Upper lobe of left lung (tissue), 6 donors: Measurements from ENCODE around the gene MYO1H. TPM values are rescaled to one million over a fixed set of nuclear protein-coding genes. Genes with fewer than 3 reads are reported as not detected.

Experiments used
- ATAC-seq, 2 donors: fragments of 200-7000 bp; cut with Tn5 transposase; one replicate each; pipeline ENCODE4 v1.9.1; 2022; ENCODE audit warnings: mild to moderate bottlenecking in 2 of 2, moderate library complexity in 2 of 2; ENCODE audit not compliant: low FRiP score in 2 of 2
- DNase-seq, 2 donors: peaks; one replicate each; pipeline ENCODE4 v3.0.0-alpha.2; 2019 to 2020
- H3K27ac ChIP-seq, 4 donors: fragments of 200-600 bp; sonication (generic); one replicate each; pipeline ENCODE4 v1.5.1; 2016 to 2019
- H3K27me3 ChIP-seq, 4 donors: fragments of 200-600 bp; sonication (generic); one replicate each; pipeline ENCODE4 v1.5.1; 2017 to 2019
- H3K36me3 ChIP-seq, 4 donors: fragments of 200-600 bp; sonication (generic); one replicate each; pipeline ENCODE4 v1.5.1; 2016 to 2019
- H3K4me1 ChIP-seq, 4 donors: fragments of 200-600 bp; sonication (generic); one replicate each; pipeline ENCODE4 v1.5.1; 2018 to 2019
- H3K4me3 ChIP-seq, 4 donors: fragments of 200-600 bp; sonication (generic); one replicate each; pipeline ENCODE4 v1.5.1; 2017 to 2019; ENCODE audit warnings: mild to moderate bottlenecking in 2 of 4, moderate library complexity in 1 of 4
- H3K9me3 ChIP-seq, 4 donors: fragments of 200-600 bp; sonication (generic); one replicate each; pipeline ENCODE4 v1.5.1; 2018 to 2019
- CTCF ChIP-seq, 6 experiments: fragments of 450-650 bp in 4 of 6; fragments of 200-600 bp in 2 of 6; sonication (generic) in 2 of 6; IDR thresholded peaks; one replicate each; pipeline ENCODE4 v1.5.1; 2016 to 2019; ENCODE audit warnings: antibody characterized with exemption in 6 of 6
- EP300 ChIP-seq, 4 donors: sonication (generic); formaldehyde crosslinking; IDR thresholded peaks; one replicate each; pipeline ENCODE4 v1.5.1; 2017; ENCODE audit warnings: antibody characterized with exemption in 4 of 4, control low read depth in 2 of 4
- POLR2A ChIP-seq, 4 donors: fragments of 450-650 bp; IDR thresholded peaks; one replicate each; pipeline ENCODE4 v1.5.1; 2016 to 2017; ENCODE audit warnings: antibody characterized with exemption in 4 of 4, mild to moderate bottlenecking in 2 of 4
- POLR2AphosphoS5 ChIP-seq, 2 donors: sonication (generic); formaldehyde crosslinking; IDR thresholded peaks; one replicate each; pipeline ENCODE4 v1.5.1; 2017; ENCODE audit warnings: antibody characterized with exemption in 2 of 2
- WGBS, 2 donors: methylation state at CpG; one replicate each; pipeline ENCODE4 v1.1.5; 2017 to 2018; 5-methylcytosine and 5-hydroxymethylcytosine counted together
- total RNA-seq, 6 donors: library from RNA; depleted of rRNA in 4 of 6; stranded (reverse); fragments of >200 nt in 4 of 6; gene quantifications; one replicate each; pipeline versions ENCODE4 v1.1.0 to v1.2.1, GENCODE V29; 2016 to 2021
- donor health status: DM: no; HTN: no; CAD: no; lungs with moderate emphysema.
- donor health status: DM: no; HTN: yes; CAD: no; lungs with severe emphysema.

Gene MYO1H
- total RNA-seq, 6 donors from 2014 or later: 0.17 to 0.51 (median 0.46) TPM; not detected in 3

DNA sequence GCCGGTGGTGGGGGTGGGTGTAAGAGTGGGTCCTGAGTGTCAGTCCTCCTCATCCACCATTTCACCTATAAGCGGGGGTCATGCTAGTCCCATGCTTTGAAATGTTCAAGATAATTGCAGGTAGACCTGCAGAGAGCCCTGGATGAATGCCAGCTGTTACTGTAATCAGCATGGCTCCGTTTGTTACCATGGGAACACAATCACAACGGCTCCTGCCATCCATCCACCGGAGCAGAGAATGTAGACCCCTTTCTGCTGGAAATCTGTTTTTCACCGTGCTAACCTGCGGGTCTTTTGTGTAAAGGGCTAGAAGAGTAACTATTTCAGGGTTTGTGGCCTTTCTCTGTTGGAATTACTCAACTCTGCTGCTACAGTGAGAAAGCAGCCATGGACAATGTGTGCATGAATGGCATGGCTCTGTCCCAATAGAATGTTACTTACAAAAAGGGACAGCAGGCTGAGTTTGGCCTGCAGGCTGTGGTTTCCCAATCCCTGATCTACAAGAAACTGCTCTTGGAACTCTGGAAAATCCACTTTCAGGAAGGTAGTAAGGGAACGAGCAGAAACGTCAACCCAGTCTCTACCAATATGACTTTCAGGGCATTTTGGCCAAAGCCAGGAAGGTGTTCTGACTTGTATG lies 93.3 kb downstream of the MYO1H start:
- ATAC-seq (no peak), DNase-seq (no peak)
- WGBS, 2 donors: 59 to 75% methylated on average over 5 to 9 of the region's 9 CpGs
- H3K9me3 ChIP-seq: no peaks in the 10 kb centered on the region
- H3K36me3 ChIP-seq: peaks cover 0 to 18% (median under 1%) of the 10 kb centered on the region in 4 donors
- no peak overlapping the region for H3K4me3 ChIP-seq
- TF ChIP-seq POLR2AphosphoS5 (IDR thresholded peaks at IDR 0.05) (no peak), CTCF (IDR thresholded peaks at IDR 0.05) (no peak), EP300 (IDR thresholded peaks at IDR 0.05) (no peak), POLR2A (IDR thresholded peaks at IDR 0.05) (no peak)
- H3K27me3 ChIP-seq: no peaks in the 10 kb centered on the region
- H3K4me1 ChIP-seq: peaks cover 0 to 21% (median 10%) of the 10 kb centered on the region in 4 donors
- no peak overlapping the region for H3K27ac ChIP-seq

GRCh38 chr12:109443794-109444193 lies 96.1 kb downstream of the MYO1H start:
- Histone ChIP-seq H3K9me3 (no peaks in the 10 kb centered on the region), H3K27ac (peak overlapping the region in 2 of 4 donors; percentile 44 to 48), H3K27me3 (no peaks in the 10 kb centered on the region), H3K4me3 (no peak overlapping the region), H3K4me1 (peaks cover 0 to 21% (median 13%) of the 10 kb centered on the region in 4 donors), H3K36me3 (peaks cover 0 to 46% (median 18%) of the 10 kb centered on the region in 4 donors)
- peak in 2 of 6 experiments; percentile 28 to 57 for TF ChIP-seq CTCF (IDR thresholded peaks at IDR 0.05)
- no peak for TF ChIP-seq POLR2A (IDR thresholded peaks at IDR 0.05)
- TF ChIP-seq POLR2AphosphoS5 (IDR thresholded peaks at IDR 0.05): no peak
- TF ChIP-seq EP300 (IDR thresholded peaks at IDR 0.05): peak in 1 of 4 donors; percentile 5
- DNase-seq: peak in 1 of 2 donors; percentile 66
- 56 to 58% methylated on average over 5 of the region's 5 CpGs for WGBS, 2 donors
- ATAC-seq: peak; percentile 60 to 90

DNA sequence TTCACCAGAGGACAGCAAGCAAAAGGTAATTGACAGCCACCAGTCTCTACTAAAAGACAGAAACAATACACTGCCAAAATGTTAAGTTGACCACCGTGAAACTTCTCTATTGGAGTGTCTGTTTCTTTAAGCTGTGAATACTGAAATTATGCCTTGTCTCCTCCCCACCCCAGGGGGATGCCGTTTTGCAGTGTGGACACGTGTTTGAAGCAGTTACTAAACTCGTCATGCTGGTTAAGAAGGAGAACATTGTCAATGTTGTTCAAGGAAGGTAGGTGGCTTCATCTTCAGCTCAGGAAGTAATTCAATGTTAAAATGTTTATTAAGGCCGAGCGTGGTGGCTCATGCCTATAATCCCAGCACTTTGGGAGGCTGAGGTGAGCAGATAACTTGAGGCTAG lies 96.6 kb downstream of the MYO1H start:
- DNase-seq (no peak), ATAC-seq (peak; percentile 69 to 73)
- 64 to 69% methylated on average over 6 of the region's 6 CpGs for WGBS, 2 donors
- peaks cover 0 to 51% (median 18%) of the 10 kb centered on the region in 4 donors for H3K36me3 ChIP-seq
- no peak overlapping the region for H3K4me3 ChIP-seq
- H3K27ac ChIP-seq: peak overlapping the region in 3 of 4 donors; percentile 10 to 48 (median 44)
- H3K27me3 ChIP-seq: no peaks in the 10 kb centered on the region
- TF ChIP-seq POLR2A (IDR thresholded peaks at IDR 0.05) (no peak), POLR2AphosphoS5 (IDR thresholded peaks at IDR 0.05) (no peak), EP300 (IDR thresholded peaks at IDR 0.05) (no peak), CTCF (IDR thresholded peaks at IDR 0.05) (no peak)
- no peaks in the 10 kb centered on the region for H3K9me3 ChIP-seq
- H3K4me1 ChIP-seq: peaks cover 0 to 21% (median 13%) of the 10 kb centered on the region in 4 donors

DNA sequence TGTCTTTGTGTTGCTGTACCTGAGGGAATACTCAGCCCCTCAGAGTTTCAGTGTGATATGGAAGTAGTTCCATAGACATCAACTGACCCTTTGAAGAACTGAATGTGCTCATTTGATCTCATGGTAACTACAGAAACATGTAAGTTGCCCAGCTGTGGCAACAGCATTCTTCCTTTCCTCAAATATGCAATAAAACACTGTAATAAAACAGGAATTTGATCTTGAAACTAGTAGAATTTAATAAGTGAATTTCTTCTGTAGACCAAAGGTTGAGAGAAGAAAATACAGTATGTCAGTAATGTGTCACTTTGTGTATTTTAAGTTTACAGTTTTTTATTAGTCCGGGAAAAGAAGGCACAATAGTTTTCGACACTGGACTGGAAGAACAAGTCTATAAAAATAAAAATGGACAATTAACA lies 97.5 kb downstream of the MYO1H start:
- no peak overlapping the region for H3K4me3 ChIP-seq
- WGBS, 2 donors: 85 to 95% methylated on average over 2 of the region's 2 CpGs
- DNase-seq (no peak), ATAC-seq (no peak)
- TF ChIP-seq EP300 (IDR thresholded peaks at IDR 0.05) (no peak), POLR2AphosphoS5 (IDR thresholded peaks at IDR 0.05) (no peak), CTCF (IDR thresholded peaks at IDR 0.05) (no peak), POLR2A (IDR thresholded peaks at IDR 0.05) (no peak)
- H3K27me3 ChIP-seq: no peaks in the 10 kb centered on the region
- H3K36me3 ChIP-seq: peaks cover 0 to 60% (median 19%) of the 10 kb centered on the region in 4 donors
- H3K4me1 ChIP-seq: peaks cover 0 to 21% (median 13%) of the 10 kb centered on the region in 4 donors
- H3K9me3 ChIP-seq: no peaks in the 10 kb centered on the region
- peak overlapping the region in 1 of 4 donors; percentile 48 for H3K27ac ChIP-seq
